B cell (primary cell): ENCODE results near the gene ENTPD1. TPM values are rescaled to one million over a fixed set of nuclear protein-coding genes. Genes with fewer than 3 reads are reported as not detected.

Source experiments
- ATAC-seq: fragments of 200-7000 bp; cut with Tn5 transposase; one replicate; pipeline ENCODE4 v1.10.0; 2021; ENCODE audit warnings: low read depth, mild to moderate bottlenecking, moderate number of reproducible peaks, moderate library complexity
- CTCF ChIA-PET: fragments of 350-600 bp; sonication (Branson Sonifier 250); formaldehyde crosslinking; loops from one replicate; lab custom pipeline; 2021; ENCODE audit warnings: antibody characterized with exemption, inconsistent platforms; lab: Charles Lee
- POLR2A ChIA-PET: fragments of 350-600 bp; sonication (Branson Sonifier 250); formaldehyde crosslinking; loops from one replicate; lab custom pipeline; 2021; ENCODE audit warnings: antibody characterized with exemption; lab: Charles Lee
- DNase-seq: peaks from one replicate; pipeline ENCODE4 v3.0.0; 2013
- H2AFZ ChIP-seq: 2 replicates; pipeline ENCODE4 v1.6.1; 2012; ENCODE audit warnings: mild to moderate bottlenecking, low read depth, low read length; ENCODE audit not compliant: insufficient read depth, poor library complexity, severe bottlenecking
- H3K27ac ChIP-seq, 2 donors: 1 replicate in 1 of 2; 2 replicates in 1 of 2; pipeline ENCODE4 v1.5.1; 2012 to 2013; ENCODE audit warnings: low read length in 2 of 2, mild to moderate bottlenecking in 2 of 2, moderate library complexity in 1 of 2
- H3K27me3 ChIP-seq, 4 experiments: fragments of 200-600 bp in 1 of 4; sonication (generic) in 1 of 4; replicated peaks in 1 of 4; 1 replicate in 2 of 4; 2 replicates in 2 of 4; pipeline versions ENCODE4 v1.6.1 to v1.7.0; 2013 to 2016; ENCODE audit warnings: low read length in 3 of 4, mild to moderate bottlenecking in 2 of 4, mixed read lengths in 1 of 4, moderate library complexity in 1 of 4; ENCODE audit not compliant: insufficient read depth in 4 of 4, control insufficient read depth in 3 of 4; ENCODE audit errors: control extremely low read depth in 1 of 4
- H3K36me3 ChIP-seq, 2 experiments: replicated peaks in 1 of 2; 1 replicate in 1 of 2; 2 replicates in 1 of 2; pipeline versions ENCODE4 v1.6.1 to v1.7.1; 2013; ENCODE audit warnings: low read length in 1 of 2; ENCODE audit not compliant: insufficient read depth in 2 of 2, control insufficient read depth in 1 of 2; ENCODE audit errors: control extremely low read depth in 1 of 2, extremely low read depth in 1 of 2
- H3K4me1 ChIP-seq, 2 donors: fragments of 200-600 bp in 1 of 2; sonication (generic) in 1 of 2; 1 replicate in 1 of 2; 2 replicates in 1 of 2; pipeline versions ENCODE4 v1.5.1 to v1.6.1; 2013 to 2017; ENCODE audit warnings: low read length in 2 of 2; ENCODE audit not compliant: control insufficient read depth in 2 of 2, insufficient read depth in 2 of 2
- H3K4me2 ChIP-seq: replicated peaks from 2 replicates; pipeline ENCODE3; 2012; ENCODE audit warnings: mild to moderate bottlenecking, low read depth, low read length; ENCODE audit not compliant: poor library complexity, severe bottlenecking
- H3K4me3 ChIP-seq, 5 experiments: fragments of 200-600 bp in 1 of 5; sonication (generic) in 1 of 5; 1 replicate in 3 of 5; 2 replicates in 2 of 5; pipeline versions ENCODE4 v1.5.1 to v1.7.0; 2011 to 2016; ENCODE audit warnings: low read length in 4 of 5, mild to moderate bottlenecking in 4 of 5, low read depth in 2 of 5, control low read depth in 1 of 5, moderate library complexity in 1 of 5; ENCODE audit not compliant: insufficient read depth in 1 of 5; ENCODE audit errors: control extremely low read depth in 1 of 5, extremely low read depth in 1 of 5
- H3K79me2 ChIP-seq: fragments of 200-600 bp; sonication (generic); one replicate; pipeline ENCODE4 v1.6.0; 2016; ENCODE audit warnings: low read length; ENCODE audit not compliant: control insufficient read depth, insufficient read depth
- H3K9ac ChIP-seq: fragments of 200-600 bp; sonication (generic); 2 replicates; pipeline ENCODE4 v1.6.1; 2017; ENCODE audit warnings: mild to moderate bottlenecking, low read length, moderate library complexity
- H3K9me3 ChIP-seq, 3 donors: one replicate each; pipeline versions ENCODE4 v1.6.1 to v1.7.1; 2013; ENCODE audit warnings: low read length in 2 of 3; ENCODE audit not compliant: control insufficient read depth in 2 of 3, insufficient read depth in 1 of 3; ENCODE audit errors: control extremely low read depth in 1 of 3
- H4K20me1 ChIP-seq: 2 replicates; pipeline ENCODE4 v1.6.0; 2012; ENCODE audit warnings: mild to moderate bottlenecking, low read length; ENCODE audit not compliant: insufficient read depth, control insufficient read depth, poor library complexity, severe bottlenecking
- H3K27ac Mint-ChIP-seq: one replicate; pipeline ENCODE4 v1.8.0; 2021; ENCODE audit warnings: mixed read lengths
- H3K27me3 Mint-ChIP-seq: one replicate; pipeline ENCODE4 v1.8.0; 2021; ENCODE audit warnings: mixed read lengths
- H3K4me1 Mint-ChIP-seq: one replicate; pipeline ENCODE4 v1.8.0; 2021; ENCODE audit warnings: mixed read lengths
- H3K4me3 Mint-ChIP-seq: one replicate; pipeline ENCODE4 v1.8.0; 2021; ENCODE audit warnings: mixed read lengths
- H3K9me3 Mint-ChIP-seq: one replicate; pipeline ENCODE4 v1.8.0; 2022; ENCODE audit warnings: mixed read lengths; ENCODE audit not compliant: insufficient read depth
- CTCF ChIP-seq: fragments of 200-600 bp; IDR thresholded peaks from one replicate; pipeline ENCODE4 v1.8.0; 2022; ENCODE audit warnings: antibody characterized with exemption, mild to moderate bottlenecking
- EZH2 ChIP-seq: IDR thresholded peaks from 2 replicates; pipeline ENCODE4 v1.6.1; 2012; ENCODE audit warnings: borderline replicate concordance, low read depth, mild to moderate bottlenecking, moderate library complexity, low read length; ENCODE audit not compliant: insufficient read depth, poor library complexity, severe bottlenecking
- WGBS: methylation state at CpG from one replicate; pipeline ENCODE4 v1.1.5; 2013; ENCODE audit warnings: missing lambda C conversion rate; ENCODE audit not compliant: insufficient coverage; 5-methylcytosine and 5-hydroxymethylcytosine counted together
- intact Hi-C: fragments of 100-400 bp; cut with micrococcal nuclease; formaldehyde crosslinking; loops from one replicate; pipeline ENCODE4 v1.10.0; 2022
- polyA plus RNA-seq: library from polyadenylated mRNA; depleted of rRNA; stranded (reverse); fragments of >200 nt; gene quantifications from 2 replicates; pipeline ENCODE4 v1.2.3, GENCODE V29; 2012
- total RNA-seq, 2 donors: library from RNA; stranded (reverse); fragments of 120-200 nt in 1 of 2; gene quantifications; 1 replicate in 1 of 2; 2 replicates in 1 of 2; pipeline versions ENCODE4 v1.2.3 to v1.2.4, GENCODE V29; 2013 to 2022

The ENTPD1 gene
- total and polyA plus RNA-seq, 2 donors (not counting 1 experiment from before 2014, with no cell fraction given): 25.9 to 96.3 TPM

GRCh38 chr10:95745501-95745900 lies 10.5 kb upstream of the ENTPD1 start:
- Histone ChIP-seq H3K9ac (peak overlapping the region; percentile 46), H3K79me2 (peaks cover 71% of the 10 kb centered on the region), H3K36me3 (no peaks in the 10 kb centered on the region), H2AFZ (peak overlapping the region; percentile 74), H3K9me3 (no peaks in the 10 kb centered on the region), H3K27ac (peak overlapping the region; percentile 69 to 89), H3K4me3 (peak overlapping the region in 4 of 5 experiments; percentile 6 to 52 (median 23)), H3K4me2 (peak overlapping the region; percentile 72), H3K27me3 (no peaks in the 10 kb centered on the region), H4K20me1 (no peaks in the 10 kb centered on the region), H3K4me1 (peaks cover 44 to 48% of the 10 kb centered on the region in 2 donors)
- Mint-ChIP-seq H3K4me3 (peak overlapping the region; percentile 66), H3K27ac (peak overlapping the region; percentile 88), H3K4me1 (peaks cover 58% of the 10 kb centered on the region), H3K27me3 (no peaks in the 10 kb centered on the region), H3K9me3 (peaks cover 3% of the 10 kb centered on the region)
- ChIA-PET CTCF (interaction anchor here (0.6 to 11.1 kb wide), 10 partner anchors 10 to 120 kb away, joined by 3 to 115 read pairs (median 6); partner anchors contain the start of genes ENTPD1 and TCTN3), POLR2A (interaction anchor here (1.0 to 6.0 kb wide), 6 partner anchors 11 to 92 kb away, joined by 3 to 41 read pairs (median 3); partner anchors contain the start of genes ENTPD1 and TCTN3)
- no CpG with 5 or more reads among the region's 2 CpGs for WGBS
- ATAC-seq (peak; percentile 56), DNase-seq (peak; percentile 72)
- intact Hi-C loops: loop anchor here (1.0 to 10.0 kb wide), 2 partner anchors 11 to 451 kb away; partner anchors contain the start of genes ENTPD1 and PDLIM1
- TF ChIP-seq CTCF (no peak), EZH2 (no peak)

DNA sequence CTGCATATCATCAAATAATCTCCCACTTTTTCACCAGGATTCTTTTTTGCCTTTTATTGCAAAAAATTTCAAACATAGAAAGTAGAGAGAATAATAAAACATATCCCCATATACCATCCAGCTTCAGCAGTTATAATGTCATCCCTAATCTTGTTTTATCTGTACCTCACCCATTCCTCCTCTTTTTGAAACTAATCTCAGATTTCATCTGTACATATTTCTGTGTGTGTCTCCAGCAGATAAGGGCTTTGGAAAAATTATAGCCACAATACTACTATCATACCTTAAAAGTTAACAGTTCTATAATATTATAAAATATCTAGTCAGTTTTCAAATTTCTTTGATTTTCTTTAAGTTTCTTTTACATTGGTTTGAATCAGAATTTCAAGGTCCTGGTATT lies 7.6 kb upstream of the ENTPD1 start:
- H3K9me3 Mint-ChIP-seq: peaks cover 3% of the 10 kb centered on the region
- H2AFZ ChIP-seq: no peak overlapping the region
- H3K4me2 ChIP-seq: no peak overlapping the region
- no peaks in the 10 kb centered on the region for H3K9me3 ChIP-seq
- ChIA-PET POLR2A (no interaction called here), CTCF (interaction anchor here (1.9 kb wide), 1 partner anchor 54 kb away, joined by 9 read pairs; the partner anchor contains the start of gene TCTN3)
- H3K79me2 ChIP-seq: peaks cover 88% of the 10 kb centered on the region
- no peaks in the 10 kb centered on the region for H4K20me1 ChIP-seq
- H3K36me3 ChIP-seq: no peaks in the 10 kb centered on the region
- no peak overlapping the region for H3K4me3 ChIP-seq
- DNase-seq (no peak), ATAC-seq (no peak)
- H3K9ac ChIP-seq: no peak overlapping the region
- no peak for TF ChIP-seq EZH2
- TF ChIP-seq CTCF: no peak
- H3K27ac ChIP-seq: peak overlapping the region in 1 of 2 donors; percentile 11
- peaks cover 26 to 28% of the 10 kb centered on the region in 2 donors for H3K4me1 ChIP-seq
- no peaks in the 10 kb centered on the region for H3K27me3 ChIP-seq
- H3K27ac Mint-ChIP-seq: no peak overlapping the region
- no peak overlapping the region for H3K4me3 Mint-ChIP-seq
- H3K4me1 Mint-ChIP-seq: peaks cover 40% of the 10 kb centered on the region
- intact Hi-C loops: loop anchor here (10.0 kb wide), 1 partner anchor 454 kb away; the partner anchor contains the start of gene PDLIM1
- H3K27me3 Mint-ChIP-seq: no peaks in the 10 kb centered on the region
